GM18526 (cell line): ENCODE data around the gene ANKRD7.

Experiments used
- POLR2A ChIP-seq: IDR thresholded peaks from 3 replicates; pipeline ENCODE4 v1.6.1; 2011; ENCODE audit not compliant: insufficient read length; ENCODE audit errors: extremely low read depth

ANKRD7 gene

DNA sequence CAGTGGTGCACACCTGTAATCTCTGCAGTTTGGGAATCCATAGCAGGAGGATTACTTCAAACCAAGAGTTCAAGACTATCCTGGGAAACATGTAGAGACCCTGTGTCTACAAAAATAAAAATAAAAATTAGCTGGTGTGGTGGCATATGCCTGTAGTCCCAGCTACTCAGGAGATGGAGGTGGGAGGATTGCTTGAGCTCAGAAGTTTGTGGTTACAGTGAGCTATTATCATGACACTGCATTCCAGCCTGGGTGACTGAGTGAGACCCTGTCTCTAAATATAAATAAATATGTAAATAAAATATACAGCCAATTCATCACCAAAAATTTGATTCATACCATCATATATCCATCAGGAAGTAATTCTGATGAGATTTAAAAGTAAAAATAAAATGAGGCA, 60.9 kb downstream of the ANKRD7 start:
- TF ChIP-seq POLR2A: no peak

DNA sequence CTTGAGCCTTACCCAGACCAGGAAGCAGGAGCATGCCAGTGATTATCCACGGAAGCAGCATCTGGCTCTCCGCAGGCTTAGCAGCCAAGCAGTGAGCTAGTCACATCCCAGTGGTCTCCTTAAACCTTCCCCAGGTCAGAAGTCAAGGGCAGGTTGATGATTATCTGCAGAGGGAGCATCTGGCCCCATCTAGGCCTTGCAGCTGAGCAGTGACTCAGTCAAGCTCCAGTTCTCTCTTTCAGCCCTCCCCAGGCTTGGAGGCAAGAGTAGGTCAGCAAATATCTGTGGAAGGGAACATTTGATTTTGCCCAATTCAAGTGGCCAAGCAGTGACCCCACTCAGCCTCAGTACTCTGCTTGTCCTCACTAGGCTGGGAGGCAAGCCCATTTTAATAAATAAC, 61.6 kb downstream of the ANKRD7 start:
- TF ChIP-seq POLR2A: no peak

DNA sequence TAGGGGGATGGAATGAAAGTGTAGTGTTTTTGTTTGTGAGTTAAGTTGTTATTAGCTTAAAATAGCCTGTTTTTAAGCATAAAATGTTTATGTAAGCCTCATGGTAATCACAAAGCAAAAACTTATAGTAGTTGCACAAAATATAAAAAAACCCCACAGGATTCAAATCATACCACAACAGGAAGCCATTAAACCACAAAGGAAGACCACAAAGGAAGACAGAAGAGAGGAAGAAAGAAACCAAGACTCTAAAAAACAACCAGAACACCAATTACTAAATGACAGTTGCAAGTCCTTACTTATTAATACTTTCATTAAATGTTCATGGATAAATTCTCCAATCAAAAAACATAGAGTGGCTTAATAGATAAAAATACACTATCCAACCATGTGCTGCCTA, 63.6 kb downstream of the ANKRD7 start:
- no peak for TF ChIP-seq POLR2A

DNA sequence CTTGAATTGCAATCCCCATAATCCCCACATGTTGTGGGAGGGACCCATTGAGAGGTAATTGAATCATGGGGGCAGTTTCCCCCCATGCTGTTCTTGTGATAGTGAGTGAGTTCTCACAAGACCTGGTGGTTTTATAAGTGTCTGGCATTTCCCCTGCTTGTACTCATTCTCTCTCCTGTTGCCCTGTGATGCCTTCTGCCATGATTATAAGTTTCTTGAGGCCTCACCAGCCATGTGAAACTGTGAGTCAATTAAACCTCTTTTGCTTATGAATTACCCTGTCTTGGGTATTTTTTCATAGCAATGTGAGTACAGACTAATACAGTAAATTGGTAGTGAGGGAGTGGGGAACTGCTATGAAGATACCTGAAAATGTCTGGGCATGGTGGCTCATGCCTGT, 65.0 kb downstream of the ANKRD7 start:
- no peak for TF ChIP-seq POLR2A
